Right lung (tissue), 10 donors: ENCODE data around the gene OR6X1. TPM values are rescaled to one million over a fixed set of nuclear protein-coding genes. Genes with fewer than 3 reads are reported as not detected.

Source experiments
- DNase-seq, 2 donors: peaks; one replicate each; pipeline ENCODE4 v3.0.0-alpha.2; 2013
- long read RNA-seq, 8 donors: transcript quantifications; one replicate each; lab custom pipeline, GENCODE V29; 2026
- polyA plus RNA-seq, 5 donors: library from polyadenylated mRNA; unstranded; fragments of 120-200 nt; gene quantifications; one replicate each; pipeline versions ENCODE4 v1.2.1 to v1.2.3, GENCODE V29; 2013; ENCODE audit warnings: inconsistent platforms in 1 of 5, low replicate concordance in 1 of 5; ENCODE audit not compliant: insufficient read length in 5 of 5, insufficient read depth in 1 of 5

Gene OR6X1
- not detected for polyA plus RNA-seq
- long read RNA-seq, donor 1 = 0 reads
- long read RNA-seq, donor 2 = 0 reads
- long read RNA-seq, donor 3 = 0 reads
- long read RNA-seq, donor 4 = 0 reads
- long read RNA-seq, donor 5 = 0 reads
- long read RNA-seq, donor 6 = 0 reads
- long read RNA-seq, donor 7 = 0 reads
- long read RNA-seq, donor 8 = 0 reads

- DNase-seq = no peak
Observed at GRCh38 chr11:123754101-123754568, at the start of gene OR6X1. Gene OR6X1, minus strand, starts transcription at chr11:123754518. Its CDS starts 0 bp downstream, at chr11:123754518.

GRCh38 chr11:123801765-123802164 is 47.4 kb upstream of the OR6X1 start:
- no peak for DNase-seq

- no peak for DNase-seq
Observed at GRCh38 chr11:123800036-123800435, 45.7 kb upstream of the OR6X1 start.

- DNase-seq = no peak
Observed at GRCh38 chr11:123799438-123799837, 45.1 kb upstream of the OR6X1 start.

GRCh38 chr11:123798513-123799252 is 44.4 kb upstream of the OR6X1 start:
- DNase-seq = no peak

- DNase-seq = no peak
Observed at GRCh38 chr11:123798079-123798478, 43.8 kb upstream of the OR6X1 start.

GRCh38 chr11:123797541-123797940 is 43.2 kb upstream of the OR6X1 start:
- no peak for DNase-seq

- no peak for DNase-seq
Observed at GRCh38 chr11:123797114-123797513, 42.8 kb upstream of the OR6X1 start.

- no peak for DNase-seq
Observed at GRCh38 chr11:123796226-123796625, 41.9 kb upstream of the OR6X1 start.

- DNase-seq = no peak
Observed at GRCh38 chr11:123783536-123783935, 29.2 kb upstream of the OR6X1 start.

- no peak for DNase-seq
Observed at GRCh38 chr11:123778511-123778910, 24.2 kb upstream of the OR6X1 start.

GRCh38 chr11:123775715-123776549 is 21.6 kb upstream of the OR6X1 start:
- DNase-seq = no peak

- DNase-seq = no peak
Observed at GRCh38 chr11:123775289-123775688, 21.0 kb upstream of the OR6X1 start.

- DNase-seq = no peak
Observed at GRCh38 chr11:123773959-123774358, 19.6 kb upstream of the OR6X1 start.

GRCh38 chr11:123773026-123773425 is 18.7 kb upstream of the OR6X1 start:
- DNase-seq = no peak

GRCh38 chr11:123771664-123772063 is 17.3 kb upstream of the OR6X1 start:
- DNase-seq = no peak

GRCh38 chr11:123770712-123771111 is 16.4 kb upstream of the OR6X1 start:
- no peak for DNase-seq

- DNase-seq = no peak
Observed at GRCh38 chr11:123765601-123766000, 11.3 kb upstream of the OR6X1 start.

- DNase-seq = no peak
Observed at GRCh38 chr11:123762422-123762821, 8.1 kb upstream of the OR6X1 start.

- no peak for DNase-seq
Observed at GRCh38 chr11:123760894-123761293, 6.6 kb upstream of the OR6X1 start.

GRCh38 chr11:123757976-123758375 is 3.7 kb upstream of the OR6X1 start:
- DNase-seq = no peak

- no peak for DNase-seq
Observed at GRCh38 chr11:123755813-123756212, 1.5 kb upstream of the OR6X1 start.

GRCh38 chr11:123755344-123755743 is 1.0 kb upstream of the OR6X1 start:
- DNase-seq = no peak
